HG03175 (cell line): ENCODE measurements around the gene SLC24A4.

Source experiments
- ATAC-seq: cut with Tn5 transposase; IDR thresholded peaks from one replicate; pipeline ENCODE4 v1.9.1; 2021; ENCODE audit warnings: mild to moderate bottlenecking, moderate library complexity; ENCODE audit not compliant: unreplicated experiment

SLC24A4 gene

GRCh38 chr14:92492258-92492657 lies 169.3 kb downstream of the SLC24A4 start:
- no peak for ATAC-seq

GRCh38 chr14:92493024-92493423 lies 170.1 kb downstream of the SLC24A4 start:
- ATAC-seq = no peak

GRCh38 chr14:92493492-92493891 lies 170.5 kb downstream of the SLC24A4 start:
- no peak for ATAC-seq

- peak; percentile 70 for ATAC-seq
Observed at GRCh38 chr14:92494512-92494911, 171.5 kb downstream of the SLC24A4 start.

- no peak for ATAC-seq
Observed at GRCh38 chr14:92495027-92495426, 172.1 kb downstream of the SLC24A4 start.

- no peak for ATAC-seq
Observed at GRCh38 chr14:92496191-92496857, 173.4 kb downstream of the SLC24A4 start.

GRCh38 chr14:92497391-92497790 lies 174.4 kb downstream of the SLC24A4 start:
- no peak for ATAC-seq

- ATAC-seq = no peak
Observed at GRCh38 chr14:92499234-92499633, 176.3 kb downstream of the SLC24A4 start.

- no peak for ATAC-seq
Observed at GRCh38 chr14:92500491-92500941, 177.6 kb downstream of the SLC24A4 start.

- no peak for ATAC-seq
Observed at GRCh38 chr14:92501891-92502351, 179.0 kb downstream of the SLC24A4 start.

GRCh38 chr14:92502541-92503286 lies 179.7 kb downstream of the SLC24A4 start:
- no peak for ATAC-seq

GRCh38 chr14:92503756-92504491 lies 181.0 kb downstream of the SLC24A4 start:
- no peak for ATAC-seq

- ATAC-seq = no peak
Observed at GRCh38 chr14:92505826-92506225, 182.9 kb downstream of the SLC24A4 start.

- ATAC-seq = no peak
Observed at GRCh38 chr14:92506231-92506630, 183.3 kb downstream of the SLC24A4 start.

GRCh38 chr14:92507174-92507768 lies 184.3 kb downstream of the SLC24A4 start:
- peak; percentile 68 for ATAC-seq

- ATAC-seq = no peak
Observed at GRCh38 chr14:92510972-92511371, 188.0 kb downstream of the SLC24A4 start.

- ATAC-seq = no peak
Observed at GRCh38 chr14:92511453-92512238, 188.7 kb downstream of the SLC24A4 start.

- no peak for ATAC-seq
Observed at GRCh38 chr14:92512807-92513203, 189.8 kb downstream of the SLC24A4 start.

- peak; percentile 59 for ATAC-seq
Observed at GRCh38 chr14:92513204-92513965, 190.4 kb downstream of the SLC24A4 start, which contains the start of gene RIN3. Gene RIN3, plus strand, starts transcription at chr14:92513781. Its CDS starts 152 bp downstream, at chr14:92513933.
